ENCODE measurements around the gene HLF.

The HLF gene

DNA sequence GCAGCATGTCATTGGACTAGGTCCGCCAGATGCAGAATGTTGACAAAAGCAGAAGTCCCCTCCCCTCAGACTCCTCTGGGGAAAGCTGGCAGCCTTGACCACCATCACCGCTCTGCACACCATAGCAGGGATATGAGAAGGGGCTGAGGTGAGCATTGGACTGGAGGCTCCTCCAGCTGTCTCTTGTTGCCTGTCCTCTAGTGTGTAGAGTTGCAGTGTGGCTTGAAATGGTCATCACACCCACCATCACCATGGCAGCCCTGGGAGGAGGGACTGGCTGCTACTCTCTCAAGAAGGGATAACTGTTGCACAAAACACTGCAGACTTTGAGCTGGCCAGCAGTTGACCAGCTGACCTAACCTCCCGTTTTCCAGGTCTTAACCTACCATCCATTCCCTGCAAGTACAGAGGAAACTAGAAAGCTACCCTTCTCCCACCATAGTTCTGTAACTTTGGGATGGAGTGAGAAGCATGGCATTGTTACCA, 38.3 kb downstream of the HLF start:
- H3K4me3 ChIP-seq (ENCODE audit: low read length) = no peak overlapping the region
- DNase-seq (ENCODE audit: low read depth) = no peak
- TF ChIP-seq, protein P1, sequence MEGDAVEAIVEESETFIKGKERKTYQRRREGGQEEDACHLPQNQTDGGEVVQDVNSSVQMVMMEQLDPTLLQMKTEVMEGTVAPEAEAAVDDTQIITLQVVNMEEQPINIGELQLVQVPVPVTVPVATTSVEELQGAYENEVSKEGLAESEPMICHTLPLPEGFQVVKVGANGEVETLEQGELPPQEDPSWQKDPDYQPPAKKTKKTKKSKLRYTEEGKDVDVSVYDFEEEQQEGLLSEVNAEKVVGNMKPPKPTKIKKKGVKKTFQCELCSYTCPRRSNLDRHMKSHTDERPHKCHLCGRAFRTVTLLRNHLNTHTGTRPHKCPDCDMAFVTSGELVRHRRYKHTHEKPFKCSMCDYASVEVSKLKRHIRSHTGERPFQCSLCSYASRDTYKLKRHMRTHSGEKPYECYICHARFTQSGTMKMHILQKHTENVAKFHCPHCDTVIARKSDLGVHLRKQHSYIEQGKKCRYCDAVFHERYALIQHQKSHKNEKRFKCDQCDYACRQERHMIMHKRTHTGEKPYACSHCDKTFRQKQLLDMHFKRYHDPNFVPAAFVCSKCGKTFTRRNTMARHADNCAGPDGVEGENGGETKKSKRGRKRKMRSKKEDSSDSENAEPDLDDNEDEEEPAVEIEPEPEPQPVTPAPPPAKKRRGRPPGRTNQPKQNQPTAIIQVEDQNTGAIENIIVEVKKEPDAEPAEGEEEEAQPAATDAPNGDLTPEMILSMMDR (conservative IDR thresholded peaks at IDR 0.05; ENCODE audit: low read depth, low read length) = no peak

DNA sequence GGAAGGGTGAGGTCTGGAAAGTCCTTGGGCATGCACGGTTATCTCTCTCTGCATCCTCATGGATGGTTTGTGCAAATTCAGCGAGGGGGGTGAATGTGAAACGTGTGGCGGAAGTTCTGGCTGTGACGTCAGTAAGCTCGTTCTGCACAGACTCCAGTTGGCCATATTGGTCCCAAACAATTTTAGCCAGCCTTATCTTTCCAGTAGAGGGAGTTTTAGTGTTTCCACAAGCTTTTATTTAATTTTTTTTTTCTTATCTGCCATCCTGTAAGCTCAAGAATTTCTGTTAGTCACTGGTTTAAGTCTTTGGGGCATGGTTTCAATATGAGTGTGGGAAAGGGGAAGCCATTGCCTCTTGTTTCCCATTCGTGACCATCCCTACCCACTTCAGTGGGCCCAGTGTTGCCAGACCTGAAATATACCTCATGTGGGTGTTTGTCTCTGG, 39.0 kb downstream of the HLF start:
- no peak overlapping the region for H3K4me3 ChIP-seq (ENCODE audit: low read length)
- no peak for DNase-seq (ENCODE audit: low read depth)
- TF ChIP-seq, protein P1 (conservative IDR thresholded peaks at IDR 0.05; ENCODE audit: low read depth, low read length) = peak; percentile 39

DNA sequence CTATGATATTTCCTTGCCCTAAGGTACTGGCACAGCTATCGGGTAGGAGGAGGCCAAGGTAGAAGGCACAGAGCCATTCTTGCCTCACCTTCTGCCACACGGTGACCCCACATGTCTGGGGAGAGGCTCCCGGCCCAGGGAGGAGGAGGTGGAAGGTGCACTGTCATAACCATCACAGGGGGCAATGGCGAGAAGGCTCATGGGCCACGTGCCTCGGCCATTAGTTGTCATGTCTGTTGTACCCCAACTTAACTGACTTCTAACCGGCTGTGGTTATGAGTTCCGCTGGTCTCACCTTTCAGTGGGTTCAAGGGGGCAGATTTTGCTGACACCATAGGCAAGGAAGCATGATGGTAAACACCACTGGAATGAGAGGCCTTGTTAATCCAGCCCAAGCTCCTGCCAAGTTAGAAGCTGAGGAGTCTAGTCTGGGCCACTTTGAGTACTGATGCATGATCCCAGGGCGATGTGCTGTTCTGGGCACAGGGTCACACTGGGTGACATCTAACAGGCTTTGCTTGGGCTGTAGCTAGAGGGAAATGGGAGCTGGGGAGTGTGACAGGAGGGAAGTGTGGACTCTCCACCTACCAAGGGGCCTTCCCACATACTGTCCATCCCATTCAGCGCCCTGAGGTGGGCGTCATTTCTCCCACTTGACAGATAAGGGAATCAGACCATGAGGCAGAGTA, 39.6 kb downstream of the HLF start:
- no peak overlapping the region for H3K4me3 ChIP-seq (ENCODE audit: low read length)
- TF ChIP-seq, protein P1 (conservative IDR thresholded peaks at IDR 0.05; ENCODE audit: low read depth, low read length) = no peak
- no peak for DNase-seq (ENCODE audit: low read depth)

DNA sequence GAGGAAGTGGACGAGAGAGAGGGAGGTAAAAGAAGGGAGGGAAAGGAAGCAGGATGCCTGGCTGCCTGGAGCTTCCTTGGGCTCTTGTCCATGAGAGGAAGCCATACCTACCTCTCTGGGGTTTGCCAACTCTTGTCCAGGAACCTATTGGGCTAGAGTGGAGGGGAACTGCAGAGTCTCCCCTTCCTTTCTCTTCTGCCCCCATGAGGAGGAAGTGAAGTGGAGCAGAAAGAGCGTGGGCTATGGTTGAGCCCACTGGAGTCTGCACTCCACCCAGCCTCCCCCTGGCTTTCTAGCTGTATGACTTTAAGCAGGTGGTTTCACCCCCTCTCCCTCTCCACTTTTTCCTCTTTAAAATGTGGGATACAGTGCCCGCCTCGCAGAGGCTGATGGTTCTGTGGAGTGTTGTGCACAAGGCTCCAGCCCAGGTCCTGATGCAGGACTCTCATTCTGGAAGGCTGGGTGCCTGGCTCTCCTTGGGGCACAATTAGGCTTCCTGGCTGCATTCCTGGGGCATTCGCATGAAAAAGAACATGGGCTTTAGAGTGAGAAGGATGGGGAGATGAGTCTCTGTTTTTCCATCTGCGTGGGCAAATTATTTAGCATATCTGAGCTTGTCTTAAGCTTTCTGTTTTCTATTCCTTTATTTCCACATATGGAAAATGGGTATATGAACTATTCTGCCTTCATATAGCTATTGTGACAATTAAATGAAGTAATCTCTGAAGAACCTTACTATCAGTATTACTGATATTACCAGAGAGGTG, 40.7 kb downstream of the HLF start:
- no peak overlapping the region for H3K4me3 ChIP-seq (ENCODE audit: low read length)
- no peak for DNase-seq (ENCODE audit: low read depth)
- TF ChIP-seq, protein P1 (conservative IDR thresholded peaks at IDR 0.05; ENCODE audit: low read depth, low read length) = no peak

DNA sequence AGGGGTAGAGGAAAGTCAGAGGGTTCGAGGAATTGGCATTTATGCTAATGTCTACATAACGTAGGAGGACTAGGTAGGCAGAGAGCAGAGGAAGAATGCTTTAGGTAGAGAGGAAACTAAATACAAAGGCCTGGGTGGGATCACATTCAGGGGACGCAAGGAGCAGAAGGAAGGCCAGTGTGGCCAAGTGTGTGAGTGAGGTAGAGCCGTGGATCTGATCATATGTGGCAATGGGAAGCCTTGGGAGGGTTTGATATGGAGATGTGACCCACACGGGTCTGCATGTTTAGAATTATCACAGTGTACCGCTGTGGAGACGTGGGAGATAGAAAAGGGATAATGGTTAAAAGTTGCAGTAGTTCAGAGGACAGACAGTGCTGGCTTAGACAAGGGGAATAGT, 43.1 kb downstream of the HLF start:
- TF ChIP-seq, protein P1 (conservative IDR thresholded peaks at IDR 0.05; ENCODE audit: low read depth, low read length) = no peak
- H3K4me3 ChIP-seq (ENCODE audit: low read length) = no peak overlapping the region
- DNase-seq (ENCODE audit: low read depth) = no peak

DNA sequence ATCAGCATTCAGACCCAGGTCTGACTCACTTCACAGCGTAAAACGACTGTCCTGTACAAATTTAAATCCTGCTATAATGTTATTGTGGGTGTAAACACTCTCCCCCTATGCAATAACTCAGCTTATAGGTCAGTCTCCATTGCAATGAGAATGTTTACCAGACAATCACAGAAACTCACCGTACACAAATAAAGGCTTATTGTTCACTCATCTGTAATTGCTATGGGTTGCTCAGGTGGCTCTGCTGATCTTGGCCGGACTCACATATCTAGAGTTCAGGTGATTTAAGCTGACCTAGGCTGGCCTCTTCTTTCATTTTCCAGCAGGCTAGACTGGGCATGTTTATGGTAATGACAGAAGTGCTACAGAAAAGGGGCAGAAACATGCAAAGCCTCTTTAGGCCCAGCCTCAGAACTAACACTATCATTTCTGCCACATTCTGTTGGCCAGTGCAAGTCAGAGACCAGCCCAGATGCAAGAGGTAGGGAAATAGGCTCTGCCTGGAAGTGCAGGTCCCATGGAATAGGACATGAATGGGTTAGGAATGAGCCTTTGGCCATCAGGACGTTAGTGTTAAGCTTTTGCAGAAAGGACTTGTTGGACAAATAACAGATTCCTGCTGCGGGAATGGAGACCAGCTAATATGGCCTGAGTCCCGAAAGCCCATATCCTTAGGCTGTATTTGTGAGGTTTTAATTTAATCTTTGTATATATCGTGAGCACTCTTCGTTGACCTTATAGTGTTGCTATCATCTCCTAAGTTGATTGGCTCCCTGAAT, 44.0 kb downstream of the HLF start:
- TF ChIP-seq, protein P1 (conservative IDR thresholded peaks at IDR 0.05; ENCODE audit: low read depth, low read length) = no peak
- no peak for DNase-seq (ENCODE audit: low read depth)

More for the DNA sequence above, 44.0 kb downstream of the HLF start:
- H3K4me3 ChIP-seq (ENCODE audit: low read length) = no peak overlapping the region

Data from retinal pigment epithelial cell (primary cell).